ENCODE results near the gene UTP3. TPM values are rescaled to one million over a fixed set of nuclear protein-coding genes. Genes with fewer than 3 reads are reported as not detected.
A peak's percentile ranks its signal among the peaks of the same experiment; 100 is the strongest.

Gene UTP3
- total RNA-seq, 1 experiment from 2014 or later = 33.7 TPM

DNA sequence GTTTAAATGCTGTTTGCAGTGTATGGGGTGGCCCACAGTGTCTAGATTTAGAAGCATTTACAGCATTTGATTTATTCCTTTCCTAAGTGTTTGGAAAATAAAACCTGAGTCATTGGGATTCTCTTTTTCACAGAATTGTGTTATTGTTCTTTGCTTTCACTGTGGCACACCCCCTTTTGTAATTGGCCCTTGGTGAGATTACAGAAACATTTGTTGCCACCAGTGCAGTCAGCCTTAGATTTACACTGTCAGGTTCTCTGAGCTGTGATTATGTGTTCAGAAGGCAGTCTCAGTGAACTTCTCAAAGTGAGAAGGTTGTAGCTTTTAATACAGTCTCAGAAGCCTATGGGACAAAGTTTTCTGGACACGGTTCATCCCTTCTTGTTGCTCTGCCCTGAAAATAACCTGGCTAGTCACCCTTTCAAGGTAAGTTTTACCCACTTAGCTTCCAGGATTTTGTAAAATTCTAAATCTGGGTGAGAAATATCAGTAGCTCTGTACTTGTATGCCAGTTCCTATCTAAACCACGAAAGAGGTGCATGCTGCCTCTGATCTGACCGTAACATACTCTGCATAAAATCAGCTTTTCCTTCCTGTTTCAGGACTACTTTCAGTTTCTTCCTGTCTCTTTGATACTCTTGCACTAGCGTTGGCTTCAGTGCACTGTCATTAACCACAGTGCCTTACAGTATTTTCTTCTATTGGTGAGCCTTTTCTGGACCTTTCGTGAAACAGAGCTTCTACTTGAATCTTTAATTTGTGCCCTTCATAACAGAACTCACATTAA is 46.0 kb downstream of the UTP3 start:
- Histone ChIP-seq H3K36me3 (ENCODE audit: control insufficient read depth in 1 of 2, insufficient read depth in 2 of 2, low read length in 2 of 2) (no peaks in the 10 kb centered on the region), H3K27me3 (ENCODE audit: insufficient read depth, low read length) (no peaks in the 10 kb centered on the region), H3K9me3 (ENCODE audit: control insufficient read depth in 1 of 2, insufficient read depth in 1 of 2, low read depth in 1 of 2, low read length in 2 of 2) (no peaks in the 10 kb centered on the region), H3K4me2 (ENCODE audit: low read length) (peak overlapping the region; percentile 34), H3K79me2 (ENCODE audit: insufficient read depth, low read length) (peaks cover 9% of the 10 kb centered on the region; the same call in 1 of the 2 replicates), H3K4me1 (ENCODE audit: control insufficient read depth in 1 of 2, insufficient read depth in 2 of 2, low read length in 2 of 2) (peaks cover 13 to 25% of the 10 kb centered on the region in 2 experiments; a peak in 3 of 4 replicates), H3K9me2 (ENCODE audit: insufficient read depth) (no peaks in the 10 kb centered on the region), H2AFZ (ENCODE audit: low read depth, low read length, poor library complexity, severe bottlenecking) (no peak overlapping the region), H3K9ac (ENCODE audit: low read length) (no peak overlapping the region), H3K4me3 (replicated peaks in 1 of 2; ENCODE audit: low read depth in 1 of 2, low read length in 2 of 2) (no peak overlapping the region), H4K20me1 (ENCODE audit: insufficient read depth) (no peaks in the 10 kb centered on the region), H3K27ac (ENCODE audit: low read depth, low read length) (no peak overlapping the region)
- intact Hi-C loops (cut with micrococcal nuclease) = no loop called here
- TF ChIP-seq SIN3A (IDR thresholded peaks at IDR 0.05; ENCODE audit: low read depth) (no peak), ZBTB33 (IDR thresholded peaks at IDR 0.05; ENCODE audit: extremely low read depth, insufficient replicate concordance, low read length) (no peak), CEBPB (IDR thresholded peaks at IDR 0.05; ENCODE audit: low read depth) (no peak), YY1 (IDR thresholded peaks at IDR 0.05; ENCODE audit: extremely low read depth, insufficient replicate concordance, low read depth, low read length) (no peak), TCF7L2 (IDR thresholded peaks at IDR 0.05; ENCODE audit: borderline replicate concordance, extremely low read depth, insufficient read depth, insufficient read length) (no peak), JUND (IDR thresholded peaks at IDR 0.05) (no peak), ZFX (IDR thresholded peaks at IDR 0.05) (no peak), ATF3 (IDR thresholded peaks at IDR 0.05) (no peak), REST (IDR thresholded peaks at IDR 0.05; ENCODE audit: low read depth) (no peak), EZH2 (IDR thresholded peaks at IDR 0.05) (no peak), SRF (IDR thresholded peaks at IDR 0.05; ENCODE audit: low read depth) (no peak), FOSL1 (IDR thresholded peaks at IDR 0.05; ENCODE audit: low read depth) (no peak), ZNF274 (IDR thresholded peaks at IDR 0.05; ENCODE audit: low read depth, low read length) (no peak), ELF1 (IDR thresholded peaks at IDR 0.05; ENCODE audit: borderline replicate concordance, low read depth) (no peak), POLR2A (IDR thresholded peaks at IDR 0.05; ENCODE audit: borderline replicate concordance, extremely low read depth, insufficient read depth, insufficient read length) (no peak), CBX3 (IDR thresholded peaks at IDR 0.05; ENCODE audit: low read depth) (no peak), RAD21 (IDR thresholded peaks at IDR 0.05; ENCODE audit: low read depth) (no peak)
- TF ChIP-seq, protein P1, sequence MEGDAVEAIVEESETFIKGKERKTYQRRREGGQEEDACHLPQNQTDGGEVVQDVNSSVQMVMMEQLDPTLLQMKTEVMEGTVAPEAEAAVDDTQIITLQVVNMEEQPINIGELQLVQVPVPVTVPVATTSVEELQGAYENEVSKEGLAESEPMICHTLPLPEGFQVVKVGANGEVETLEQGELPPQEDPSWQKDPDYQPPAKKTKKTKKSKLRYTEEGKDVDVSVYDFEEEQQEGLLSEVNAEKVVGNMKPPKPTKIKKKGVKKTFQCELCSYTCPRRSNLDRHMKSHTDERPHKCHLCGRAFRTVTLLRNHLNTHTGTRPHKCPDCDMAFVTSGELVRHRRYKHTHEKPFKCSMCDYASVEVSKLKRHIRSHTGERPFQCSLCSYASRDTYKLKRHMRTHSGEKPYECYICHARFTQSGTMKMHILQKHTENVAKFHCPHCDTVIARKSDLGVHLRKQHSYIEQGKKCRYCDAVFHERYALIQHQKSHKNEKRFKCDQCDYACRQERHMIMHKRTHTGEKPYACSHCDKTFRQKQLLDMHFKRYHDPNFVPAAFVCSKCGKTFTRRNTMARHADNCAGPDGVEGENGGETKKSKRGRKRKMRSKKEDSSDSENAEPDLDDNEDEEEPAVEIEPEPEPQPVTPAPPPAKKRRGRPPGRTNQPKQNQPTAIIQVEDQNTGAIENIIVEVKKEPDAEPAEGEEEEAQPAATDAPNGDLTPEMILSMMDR (IDR thresholded peaks at IDR 0.05 in 2 of 3, conservative IDR thresholded peaks at IDR 0.05 in 1 of 3; ENCODE audit: borderline replicate concordance in 1 of 3, insufficient read depth in 1 of 3, low read depth in 2 of 3, low read length in 2 of 3) = no peak
- TF ChIP-seq, protein P2, sequence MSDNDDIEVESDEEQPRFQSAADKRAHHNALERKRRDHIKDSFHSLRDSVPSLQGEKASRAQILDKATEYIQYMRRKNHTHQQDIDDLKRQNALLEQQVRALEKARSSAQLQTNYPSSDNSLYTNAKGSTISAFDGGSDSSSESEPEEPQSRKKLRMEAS (IDR thresholded peaks at IDR 0.05) = no peak
- ATAC-seq (no peak), DNase-seq (ENCODE audit: low read depth, low spot score) (no peak)
- no TSS peak for BruUV-seq (replicated peaks)
- CTCF ChIA-PET = interaction anchor here (1.5 to 2.1 kb wide), 3 partner anchors 12 to 276 kb away, joined by 3 to 10 read pairs (median 6); partner anchors contain the start of gene RUFY3
- POLR2A ChIA-PET = interaction anchor here (1.2 kb wide), 2 partner anchors 11 to 29 kb away, joined by 3 read pairs; no protein-coding TSS in a partner anchor
- RAD21 ChIA-PET (ENCODE audit: low non-redundant PET in 1 of 2, low total read pairs in 2 of 2, uncharacterized antibody in 2 of 2, unreplicated experiment in 2 of 2) = no interaction called here

Data from HCT116 (cell line).